Lower lobe of right lung (tissue), 2 donors: ENCODE measurements around the gene UMODL1. TPM values are rescaled to one million over a fixed set of nuclear protein-coding genes. Genes with fewer than 3 reads are reported as not detected.

Source experiments
- ATAC-seq, 2 donors: fragments of 200-7000 bp; cut with Tn5 transposase; one replicate each; pipeline ENCODE4 v1.9.1; 2020 to 2022; ENCODE audit warnings: mild to moderate bottlenecking in 2 of 2, moderate library complexity in 2 of 2
- DNase-seq: peaks from one replicate; pipeline ENCODE4 v3.0.0-alpha.2; 2020
- H3K27ac ChIP-seq: fragments of 200-600 bp; one replicate; pipeline ENCODE4 v1.8.0; 2022
- H3K27me3 ChIP-seq: fragments of 200-600 bp; one replicate; pipeline ENCODE4 v1.8.0; 2022; ENCODE audit warnings: low read depth
- H3K36me3 ChIP-seq: fragments of 200-600 bp; one replicate; pipeline ENCODE4 v1.8.0; 2022; ENCODE audit warnings: mild to moderate bottlenecking
- H3K4me1 ChIP-seq: fragments of 200-600 bp; one replicate; pipeline ENCODE4 v1.8.0; 2022
- H3K4me3 ChIP-seq: fragments of 200-600 bp; one replicate; pipeline ENCODE4 v1.8.0; 2022; ENCODE audit warnings: mild to moderate bottlenecking
- H3K9me3 ChIP-seq: fragments of 200-600 bp; one replicate; pipeline ENCODE4 v1.8.0; 2022
- CTCF ChIP-seq: fragments of 200-600 bp; IDR thresholded peaks from one replicate; pipeline ENCODE4 v1.8.0; 2022; ENCODE audit warnings: antibody characterized with exemption, mild to moderate bottlenecking
- intact Hi-C: fragments of 100-400 bp; cut with DNase I; formaldehyde crosslinking; loops from one replicate; pipeline ENCODE4 v1.11.0; 2022
- total RNA-seq: library from RNA; stranded (reverse); fragmentation: NEBNext Ultra II Directional; extraction: Animal tissue kit (Norgen Biotek cat#: 25700); gene quantifications from one replicate; pipeline ENCODE4 v1.2.1, GENCODE V29; 2021
- donor health status: DM: no; HTN: yes; CAD: no; lungs with severe emphysema.

Gene UMODL1
- total RNA-seq, 1 donor from 2014 or later: 0.50 TPM

DNA sequence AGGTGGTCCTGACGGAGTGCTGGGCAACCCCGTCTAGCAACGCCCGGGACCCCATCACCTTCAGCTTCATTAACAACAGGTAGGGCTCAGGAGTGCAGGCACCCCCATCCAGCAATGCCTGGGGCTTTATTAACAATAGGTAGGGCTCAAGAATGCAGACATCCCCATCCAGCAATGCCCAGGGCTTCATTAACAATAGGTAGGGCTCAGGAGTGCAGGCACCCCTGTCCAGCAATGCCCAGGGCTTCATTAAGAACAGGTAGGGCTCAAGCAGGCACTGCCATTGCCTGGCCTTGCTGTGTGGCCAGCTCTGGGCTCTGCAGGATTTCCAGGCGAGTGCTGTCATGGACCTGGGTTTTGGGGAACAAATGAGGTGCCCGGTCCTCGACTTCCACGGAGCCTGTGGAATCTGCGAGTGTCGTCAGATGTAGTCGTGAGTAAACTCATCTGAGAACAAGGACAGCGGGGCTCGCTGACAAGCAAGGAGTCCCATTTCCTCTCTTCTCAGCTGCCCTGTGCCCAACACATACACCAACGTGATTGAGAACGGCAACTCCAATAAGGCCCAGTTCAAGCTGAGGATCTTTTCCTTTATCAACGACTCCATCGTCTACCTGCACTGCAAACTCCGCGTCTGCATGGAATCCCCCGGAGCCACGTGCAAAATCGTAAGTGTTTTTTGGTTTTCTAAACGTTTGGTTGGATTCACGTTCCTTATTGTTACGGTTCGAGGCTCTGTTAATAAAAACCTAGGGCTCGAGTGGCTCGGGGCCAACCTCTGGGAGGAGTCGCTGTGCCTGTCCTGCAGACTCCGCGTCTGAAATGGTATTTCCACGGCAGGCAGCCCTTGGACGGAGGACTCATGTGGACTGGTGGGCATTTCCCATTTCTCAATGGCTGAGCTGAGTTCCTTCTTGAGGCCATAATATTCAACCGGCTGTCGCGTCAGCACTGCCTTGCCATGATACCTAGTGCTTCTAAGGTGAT is 56.3 kb downstream of the UMODL1 start:
- Histone ChIP-seq H3K4me3 (no peak overlapping the region), H3K9me3 (no peaks in the 10 kb centered on the region), H3K36me3 (no peaks in the 10 kb centered on the region), H3K27ac (no peak overlapping the region), H3K27me3 (peaks cover 6% of the 10 kb centered on the region), H3K4me1 (peaks cover 5% of the 10 kb centered on the region)
- intact Hi-C loops: no loop called here
- ATAC-seq (no peak), DNase-seq (no peak)
- TF ChIP-seq CTCF: no peak

- Histone ChIP-seq H3K27ac (no peak overlapping the region), H3K9me3 (no peaks in the 10 kb centered on the region), H3K27me3 (no peaks in the 10 kb centered on the region), H3K36me3 (no peaks in the 10 kb centered on the region), H3K4me1 (peaks cover 5% of the 10 kb centered on the region), H3K4me3 (no peak overlapping the region)
- ATAC-seq (no peak), DNase-seq (no peak)
- intact Hi-C loops: no loop called here
- TF ChIP-seq CTCF: no peak
Measured at GRCh38 chr21:42129300-42130266, 58.5 kb downstream of the UMODL1 start.

DNA sequence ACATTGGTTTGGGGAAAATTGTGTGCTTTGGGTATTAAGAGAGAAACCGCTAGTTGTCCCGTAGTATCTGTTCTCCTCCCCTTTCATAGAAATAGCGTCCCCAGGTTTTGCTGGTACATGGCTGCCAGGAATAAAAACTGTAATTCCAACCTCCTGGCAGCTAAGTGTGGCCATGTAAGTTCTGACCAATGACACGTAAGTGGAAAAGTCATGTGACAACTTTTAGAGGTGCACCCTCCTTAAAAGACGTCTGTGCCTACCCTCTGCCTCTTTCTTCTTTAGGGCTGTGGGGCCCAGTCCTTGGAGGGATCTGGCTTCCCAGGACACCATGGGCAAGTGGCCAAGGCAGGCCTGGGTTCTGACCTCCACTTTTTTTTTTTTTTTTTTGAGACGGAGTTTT is 59.3 kb downstream of the UMODL1 start:
- Histone ChIP-seq H3K27ac (no peak overlapping the region), H3K36me3 (no peaks in the 10 kb centered on the region), H3K4me3 (no peak overlapping the region), H3K9me3 (no peaks in the 10 kb centered on the region), H3K4me1 (peaks cover 4% of the 10 kb centered on the region), H3K27me3 (no peaks in the 10 kb centered on the region)
- no peak for DNase-seq
- TF ChIP-seq CTCF: no peak
- intact Hi-C loops: no loop called here
- no peak for ATAC-seq

- no peak for TF ChIP-seq CTCF
- no peak overlapping the region for H3K4me3 ChIP-seq
- no peaks in the 10 kb centered on the region for H3K27me3 ChIP-seq
- H3K27ac ChIP-seq: no peak overlapping the region
- no peaks in the 10 kb centered on the region for H3K9me3 ChIP-seq
- H3K4me1 ChIP-seq: no peaks in the 10 kb centered on the region
- no peaks in the 10 kb centered on the region for H3K36me3 ChIP-seq
- ATAC-seq (no peak), DNase-seq (no peak)
- intact Hi-C loops: no loop called here
Measured at GRCh38 chr21:42132183-42132582, 61.1 kb downstream of the UMODL1 start.

DNA sequence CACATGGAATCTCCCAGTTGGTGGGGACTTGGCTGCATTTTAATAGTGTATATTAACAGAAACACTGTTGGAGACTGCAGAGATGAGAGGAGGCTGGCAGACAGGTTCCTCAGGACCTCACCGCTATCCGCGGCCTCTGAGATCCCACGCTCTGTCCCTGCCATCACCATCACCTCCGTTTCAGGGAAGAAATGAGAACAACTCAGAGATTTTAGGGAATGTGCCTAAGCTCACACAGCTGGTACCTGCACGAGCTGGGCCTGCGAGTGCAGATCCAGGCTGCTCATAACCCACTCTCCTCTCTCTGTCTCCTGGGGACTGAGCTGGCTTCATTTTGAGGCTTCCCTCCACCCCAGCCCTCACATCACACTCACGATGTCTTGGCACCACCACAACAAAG is 62.0 kb downstream of the UMODL1 start:
- DNase-seq (no peak), ATAC-seq (no peak)
- H3K9me3 ChIP-seq: no peaks in the 10 kb centered on the region
- intact Hi-C loops: no loop called here
- H3K4me1 ChIP-seq: no peaks in the 10 kb centered on the region
- no peaks in the 10 kb centered on the region for H3K27me3 ChIP-seq
- TF ChIP-seq CTCF: no peak
- no peak overlapping the region for H3K4me3 ChIP-seq
- H3K27ac ChIP-seq: no peak overlapping the region
- no peaks in the 10 kb centered on the region for H3K36me3 ChIP-seq
